ENCODE measurements around the gene SNX30.

DNA sequence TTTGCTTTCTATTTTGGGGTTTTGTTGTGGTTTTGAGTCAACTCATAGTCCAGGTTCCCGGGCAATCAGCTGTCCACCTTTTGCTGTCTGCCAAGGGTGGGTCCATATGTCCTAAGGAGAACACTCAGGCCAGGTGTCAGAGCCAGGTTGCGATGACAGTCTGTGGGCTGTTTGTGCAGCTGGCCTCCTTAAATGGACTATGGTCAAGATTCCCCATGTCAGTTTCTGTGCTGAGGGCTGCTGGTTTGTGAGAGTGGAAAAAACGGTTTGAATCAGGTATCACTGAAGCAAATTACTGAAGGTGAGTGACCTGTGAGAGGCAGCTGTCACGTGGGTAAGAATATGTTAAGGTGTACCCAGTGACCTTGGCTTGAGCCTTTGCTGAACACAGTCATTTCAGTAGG lies 33.0 kb downstream of the SNX30 start:
- TF ChIP-seq ZBTB17 (tag by site-specific recombination; IDR thresholded peaks at IDR 0.05) (no peak), ZNF175 (tag by site-specific recombination; IDR thresholded peaks at IDR 0.05) (no peak), REST (tag by site-specific recombination; IDR thresholded peaks at IDR 0.05) (no peak), ZNF174 (tag by site-specific recombination; IDR thresholded peaks at IDR 0.05) (no peak), EGR2 (tag by site-specific recombination; IDR thresholded peaks at IDR 0.05; ENCODE audit: low read depth) (no peak), YY1 (tag by site-specific recombination; IDR thresholded peaks at IDR 0.05) (no peak), ZNF561 (tag by site-specific recombination; IDR thresholded peaks at IDR 0.05; ENCODE audit: borderline replicate concordance) (no peak)
- TF ChIP-seq, protein P1, sequence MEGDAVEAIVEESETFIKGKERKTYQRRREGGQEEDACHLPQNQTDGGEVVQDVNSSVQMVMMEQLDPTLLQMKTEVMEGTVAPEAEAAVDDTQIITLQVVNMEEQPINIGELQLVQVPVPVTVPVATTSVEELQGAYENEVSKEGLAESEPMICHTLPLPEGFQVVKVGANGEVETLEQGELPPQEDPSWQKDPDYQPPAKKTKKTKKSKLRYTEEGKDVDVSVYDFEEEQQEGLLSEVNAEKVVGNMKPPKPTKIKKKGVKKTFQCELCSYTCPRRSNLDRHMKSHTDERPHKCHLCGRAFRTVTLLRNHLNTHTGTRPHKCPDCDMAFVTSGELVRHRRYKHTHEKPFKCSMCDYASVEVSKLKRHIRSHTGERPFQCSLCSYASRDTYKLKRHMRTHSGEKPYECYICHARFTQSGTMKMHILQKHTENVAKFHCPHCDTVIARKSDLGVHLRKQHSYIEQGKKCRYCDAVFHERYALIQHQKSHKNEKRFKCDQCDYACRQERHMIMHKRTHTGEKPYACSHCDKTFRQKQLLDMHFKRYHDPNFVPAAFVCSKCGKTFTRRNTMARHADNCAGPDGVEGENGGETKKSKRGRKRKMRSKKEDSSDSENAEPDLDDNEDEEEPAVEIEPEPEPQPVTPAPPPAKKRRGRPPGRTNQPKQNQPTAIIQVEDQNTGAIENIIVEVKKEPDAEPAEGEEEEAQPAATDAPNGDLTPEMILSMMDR (tag by site-specific recombination; IDR thresholded peaks at IDR 0.05) = no peak
- TF ChIP-seq, protein P2, sequence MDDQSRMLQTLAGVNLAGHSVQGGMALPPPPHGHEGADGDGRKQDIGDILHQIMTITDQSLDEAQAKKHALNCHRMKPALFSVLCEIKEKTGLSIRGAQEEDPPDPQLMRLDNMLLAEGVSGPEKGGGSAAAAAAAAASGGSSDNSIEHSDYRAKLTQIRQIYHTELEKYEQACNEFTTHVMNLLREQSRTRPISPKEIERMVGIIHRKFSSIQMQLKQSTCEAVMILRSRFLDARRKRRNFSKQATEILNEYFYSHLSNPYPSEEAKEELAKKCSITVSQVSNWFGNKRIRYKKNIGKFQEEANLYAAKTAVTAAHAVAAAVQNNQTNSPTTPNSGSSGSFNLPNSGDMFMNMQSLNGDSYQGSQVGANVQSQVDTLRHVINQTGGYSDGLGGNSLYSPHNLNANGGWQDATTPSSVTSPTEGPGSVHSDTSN (CRISPR knock-in tag; IDR thresholded peaks at IDR 0.05) = no peak

Measured in HEK293 (cell line).